GM21737 (cell line): ENCODE results near the gene NEK10.
A peak's percentile ranks its signal among the peaks of the same experiment; 100 is the strongest.
"Not testable (repeated sequence)": the region's sequence is repeated elsewhere in the genome, so short reads cannot be mapped to it uniquely, and the experiment has no call there.

ENCODE experiments used
- ATAC-seq: cut with Tn5 transposase; IDR thresholded peaks from one replicate; pipeline ENCODE4 v1.9.1; 2021; ENCODE audit warnings: mild to moderate bottlenecking, moderate library complexity; ENCODE audit not compliant: unreplicated experiment

The NEK10 gene

GRCh38 chr3:27352047-27352446, 17.1 kb downstream of the NEK10 start:
- no peak for ATAC-seq

DNA sequence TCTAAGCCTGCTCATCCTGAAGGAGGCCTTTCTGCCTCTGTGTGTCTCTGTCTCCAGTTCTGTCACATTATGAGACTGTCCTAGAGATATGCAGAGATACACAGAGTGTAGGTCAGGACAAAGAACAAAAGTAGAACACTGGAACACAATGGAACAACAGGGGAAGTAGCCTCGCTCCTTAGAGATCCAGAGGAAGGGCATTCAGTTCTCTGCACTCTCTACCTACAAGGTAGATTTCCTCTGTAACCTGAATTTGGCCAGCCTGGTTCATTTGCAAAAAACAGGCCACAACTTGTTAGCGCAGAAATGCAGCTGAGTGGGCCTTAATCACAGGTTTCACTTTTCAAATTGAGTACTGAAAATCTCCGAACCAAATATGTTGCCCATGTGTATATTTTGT, 19.4 kb downstream of the NEK10 start:
- ATAC-seq, result peak; percentile 64

- ATAC-seq, result no peak
These were observed 23.0 kb downstream of the NEK10 start for GRCh38 chr3:27345959-27346865.

DNA sequence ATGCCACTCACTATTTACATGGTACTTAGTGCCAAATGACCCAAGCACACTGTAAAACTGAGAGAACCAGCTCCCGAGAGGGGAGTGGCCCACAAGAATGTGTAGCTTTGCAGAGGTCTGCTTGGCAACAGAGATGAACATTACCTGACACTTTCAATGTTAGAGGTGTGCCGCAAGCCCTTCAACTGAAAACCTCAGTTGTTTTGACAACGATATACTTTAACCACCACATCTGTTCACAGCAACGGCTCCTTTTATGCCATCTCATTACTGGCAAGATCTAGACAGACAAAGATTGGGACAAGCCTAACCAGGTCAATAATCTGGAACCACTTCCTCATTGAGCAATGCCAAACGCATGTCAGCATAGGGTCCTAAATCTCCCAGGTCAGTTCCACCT, 23.7 kb downstream of the NEK10 start:
- no peak for ATAC-seq

DNA sequence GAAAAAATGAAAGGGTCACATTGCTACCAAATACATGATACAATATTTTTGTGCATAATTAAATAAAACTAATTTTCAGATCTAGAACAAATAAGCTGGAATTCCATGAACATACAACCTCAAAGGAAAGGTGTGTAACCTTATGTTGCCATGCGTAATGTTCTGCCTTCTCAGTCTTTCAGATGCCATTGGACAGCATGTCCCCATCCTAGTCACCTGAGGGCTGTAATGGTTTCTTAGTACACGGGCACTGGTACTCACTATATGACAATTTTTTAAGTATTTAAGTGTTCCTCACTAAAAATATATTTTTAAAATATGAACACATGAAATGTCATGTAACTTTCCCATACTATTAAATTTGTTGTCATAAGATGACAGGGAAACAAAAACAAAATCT, 24.1 kb downstream of the NEK10 start:
- no peak for ATAC-seq

DNA sequence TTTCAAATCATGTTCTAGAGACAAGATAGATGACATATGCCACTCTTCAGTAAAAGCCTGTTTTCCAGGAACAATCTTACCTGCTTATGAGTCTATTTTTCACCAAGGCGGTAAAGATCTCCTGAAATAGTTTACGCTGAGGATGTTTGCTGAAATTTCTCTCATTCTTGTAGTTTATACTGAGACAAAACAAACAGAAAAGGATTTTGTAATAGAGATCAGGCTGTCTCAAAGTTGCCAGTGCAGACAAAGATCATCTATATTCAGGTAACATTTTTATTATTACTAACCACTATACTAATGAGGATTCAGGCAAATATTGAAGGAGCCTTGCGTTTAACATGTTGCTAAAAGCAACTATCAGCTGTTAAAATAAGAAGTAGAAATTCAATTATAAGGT, 25.0 kb downstream of the NEK10 start:
- no peak for ATAC-seq

- ATAC-seq, result no peak
These were observed 26.9 kb downstream of the NEK10 start for GRCh38 chr3:27342267-27342666.

- ATAC-seq, result peak; percentile 85
These were observed 28.6 kb downstream of the NEK10 start for GRCh38 chr3:27340534-27340933.

DNA sequence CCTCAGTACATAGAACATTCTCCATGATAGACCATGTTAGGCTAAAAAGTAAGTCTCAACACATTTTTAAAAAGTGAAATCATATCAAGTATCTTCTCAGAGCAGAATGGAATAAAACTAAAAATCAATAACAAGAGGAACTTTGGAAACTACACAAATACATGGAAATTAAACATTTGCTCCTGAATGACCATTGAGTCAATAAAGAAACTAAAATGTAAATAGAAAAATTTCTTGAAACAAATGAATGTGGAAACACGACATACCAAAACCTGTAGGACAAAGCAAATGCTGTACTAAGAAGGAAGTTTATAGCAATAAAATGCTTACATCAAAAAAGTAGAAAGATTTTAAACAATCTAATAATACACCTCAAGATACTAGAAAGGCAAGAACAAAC, 33.6 kb downstream of the NEK10 start:
- no peak for ATAC-seq

GRCh38 chr3:27333843-27334242, 35.3 kb downstream of the NEK10 start:
- ATAC-seq, result no peak

- ATAC-seq, result not testable (repeated sequence)
These were observed 40.0 kb downstream of the NEK10 start for GRCh38 chr3:27328982-27329762.

- ATAC-seq, result no peak
These were observed 42.3 kb downstream of the NEK10 start for GRCh38 chr3:27326629-27327545.

- no peak for ATAC-seq
These were observed 43.0 kb downstream of the NEK10 start for GRCh38 chr3:27326202-27326601.

DNA sequence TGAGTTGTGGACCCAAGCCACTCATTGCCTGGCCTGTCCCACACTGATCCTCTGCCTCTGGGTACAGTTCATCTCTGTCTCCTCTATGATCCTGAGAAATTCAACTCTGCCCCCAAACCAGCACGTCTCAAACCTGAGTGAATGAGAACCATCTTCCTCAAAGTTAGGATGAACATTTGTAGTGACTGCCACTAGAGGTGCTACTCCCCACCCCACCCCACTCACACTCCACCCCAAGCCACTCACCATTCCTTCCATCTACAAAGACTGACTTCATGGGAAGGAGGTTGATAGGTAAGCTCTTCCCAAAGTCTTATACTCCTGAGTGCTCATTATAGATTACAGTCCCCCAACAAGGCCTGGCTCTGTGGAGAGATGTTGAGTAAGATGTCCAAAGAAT, 43.8 kb downstream of the NEK10 start:
- no peak for ATAC-seq

DNA sequence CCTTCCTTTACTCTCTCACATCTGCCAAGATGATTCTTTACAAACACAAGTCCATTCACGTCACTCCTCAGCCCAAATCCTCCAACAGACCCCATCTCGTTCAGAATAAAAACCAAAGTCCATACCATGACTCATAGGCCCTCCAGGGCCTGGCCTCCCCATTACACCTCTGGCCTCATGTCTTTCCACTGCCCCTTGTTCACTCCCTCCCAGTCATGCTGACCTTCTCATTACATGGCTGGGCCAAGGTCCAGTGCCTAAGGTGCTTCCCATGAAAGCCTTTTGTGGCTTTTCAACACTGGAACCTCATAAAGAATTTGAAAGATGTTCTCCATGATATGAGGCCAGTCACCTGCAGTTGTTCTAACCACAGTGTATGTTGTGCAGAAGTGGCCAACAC, 44.5 kb downstream of the NEK10 start:
- ATAC-seq, result no peak

GRCh38 chr3:27323087-27323570, 46.1 kb downstream of the NEK10 start:
- no peak for ATAC-seq

GRCh38 chr3:27322634-27323033, 46.5 kb downstream of the NEK10 start:
- ATAC-seq, result no peak

DNA sequence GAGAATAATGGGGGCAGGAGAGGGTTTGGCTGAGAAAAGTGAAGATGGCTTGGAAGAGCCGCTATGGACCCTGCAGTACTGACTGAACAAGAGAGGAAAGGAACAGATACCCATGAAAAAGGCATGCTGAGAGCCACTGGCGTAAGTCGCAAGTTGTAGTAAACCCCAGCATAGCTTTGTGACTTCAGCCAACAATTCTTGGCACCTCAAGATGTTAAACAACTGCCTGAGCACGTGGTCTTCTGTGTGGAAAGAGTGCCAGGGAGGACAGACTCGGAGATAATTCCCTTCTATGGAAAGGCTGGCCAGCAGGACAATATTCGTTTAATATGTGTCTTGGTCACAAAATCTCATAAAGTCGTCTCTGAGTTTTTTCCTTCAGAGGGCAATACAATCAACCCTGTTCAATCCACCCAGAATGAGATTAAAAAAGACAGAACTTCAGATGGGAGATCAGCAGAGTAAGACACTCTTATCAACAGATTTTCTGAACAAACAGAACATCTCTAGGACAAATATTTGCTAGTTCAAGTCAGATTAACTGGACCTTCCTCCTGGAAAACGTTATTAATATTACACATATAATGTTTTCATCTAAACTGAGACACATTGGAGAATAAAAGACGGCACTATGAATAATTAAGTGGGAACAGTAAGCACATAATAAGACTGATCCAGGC, 49.2 kb downstream of the NEK10 start:
- no peak for ATAC-seq

DNA sequence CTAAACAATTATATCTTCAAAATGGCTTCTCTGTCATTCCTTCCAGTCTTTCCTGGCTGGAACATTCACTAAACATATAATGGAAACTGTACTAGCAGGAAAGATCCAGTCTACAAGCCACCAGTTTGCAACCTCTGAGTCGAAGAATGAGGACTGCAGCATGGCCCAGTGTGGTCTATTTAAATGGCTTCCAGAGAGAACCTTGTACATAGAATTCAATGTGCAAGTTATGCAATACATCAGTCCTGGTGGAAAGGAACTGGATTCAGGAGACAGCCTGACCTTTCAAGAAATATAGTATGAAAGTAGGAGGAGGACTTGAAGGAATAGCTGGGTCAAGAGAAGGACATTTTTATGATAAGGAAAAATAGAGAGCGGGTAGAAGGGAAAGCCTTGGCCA, 49.9 kb downstream of the NEK10 start:
- ATAC-seq, result no peak

GRCh38 chr3:27317096-27317495, 52.1 kb downstream of the NEK10 start:
- ATAC-seq, result no peak
